Ascending aorta (tissue), 2 donors: ENCODE measurements around the gene NAE1. TPM values are rescaled to one million over a fixed set of nuclear protein-coding genes. Genes with fewer than 3 reads are reported as not detected.

Experiments used
- DNase-seq, 2 donors: peaks; one replicate each; pipeline ENCODE4 v3.0.0-alpha.2; 2019; ENCODE audit warnings: low spot score in 2 of 2
- H3K27ac ChIP-seq, 2 donors: fragments of 200-600 bp; sonication (generic); one replicate each; pipeline ENCODE4 v1.5.1; 2016 to 2017; ENCODE audit warnings: mild to moderate bottlenecking in 1 of 2
- H3K27me3 ChIP-seq: fragments of 200-600 bp; sonication (generic); one replicate; pipeline ENCODE4 v1.5.1; 2017
- H3K36me3 ChIP-seq, 2 donors: fragments of 200-600 bp; sonication (generic); one replicate each; pipeline ENCODE4 v1.5.1; 2016
- H3K4me1 ChIP-seq, 2 donors: fragments of 200-600 bp; sonication (generic); one replicate each; pipeline ENCODE4 v1.5.1; 2016 to 2017; ENCODE audit warnings: mild to moderate bottlenecking in 1 of 2
- H3K4me3 ChIP-seq, 2 donors: fragments of 200-600 bp; sonication (generic); one replicate each; pipeline ENCODE4 v1.5.1; 2016 to 2017; ENCODE audit warnings: mild to moderate bottlenecking in 1 of 2
- H3K9me3 ChIP-seq, 2 donors: fragments of 200-600 bp; sonication (generic); one replicate each; pipeline ENCODE4 v1.5.1; 2016
- intact Hi-C: fragments of 100-400 bp; cut with DNase I; formaldehyde crosslinking; loops from one replicate; pipeline ENCODE4 v1.15.1; 2023
- total RNA-seq: library from RNA; depleted of rRNA; stranded (reverse); fragments of >200 nt; gene quantifications from one replicate; pipeline ENCODE4 v1.1.0, GENCODE V29; 2016
- TF ChIP-seq, protein P1 (sequence below), 3 experiments: fragments of 200-600 bp in 2 of 3; fragments of 450-650 bp in 1 of 3; sonication (generic) in 2 of 3; IDR thresholded peaks; one replicate each; pipeline ENCODE4 v1.5.1; 2016 to 2019; ENCODE audit warnings: antibody characterized with exemption in 3 of 3, mild to moderate bottlenecking in 1 of 3, moderate library complexity in 1 of 3

NAE1 gene
- total RNA-seq, 1 donor from 2014 or later: 8.6 TPM

DNA sequence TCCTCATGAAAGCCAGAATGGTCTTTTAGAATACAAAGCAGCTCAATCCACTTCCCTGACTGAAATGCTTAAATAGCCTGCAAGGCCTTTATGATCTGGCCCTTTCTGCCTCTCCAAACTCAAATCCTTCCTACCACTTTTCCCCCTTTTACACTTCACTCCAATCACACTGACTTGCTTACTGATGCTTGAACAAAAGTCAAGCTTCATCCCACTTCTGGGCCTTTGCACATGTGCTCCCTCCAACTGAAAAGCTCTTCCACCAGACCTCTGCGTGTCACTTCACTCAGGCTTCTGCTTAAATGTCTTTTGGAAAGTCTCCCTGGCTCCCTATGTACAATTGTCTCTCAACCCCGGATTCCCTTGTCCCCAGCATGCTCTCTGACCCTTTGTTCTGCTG is 16.0 kb downstream of the NAE1 start:
- Histone ChIP-seq H3K36me3 (peaks cover 65 to 90% of the 10 kb centered on the region in 2 donors), H3K27me3 (no peaks in the 10 kb centered on the region), H3K4me1 (no peaks in the 10 kb centered on the region), H3K4me3 (no peak overlapping the region), H3K9me3 (no peaks in the 10 kb centered on the region), H3K27ac (no peak overlapping the region)
- no peak for DNase-seq
- TF ChIP-seq, protein P1, sequence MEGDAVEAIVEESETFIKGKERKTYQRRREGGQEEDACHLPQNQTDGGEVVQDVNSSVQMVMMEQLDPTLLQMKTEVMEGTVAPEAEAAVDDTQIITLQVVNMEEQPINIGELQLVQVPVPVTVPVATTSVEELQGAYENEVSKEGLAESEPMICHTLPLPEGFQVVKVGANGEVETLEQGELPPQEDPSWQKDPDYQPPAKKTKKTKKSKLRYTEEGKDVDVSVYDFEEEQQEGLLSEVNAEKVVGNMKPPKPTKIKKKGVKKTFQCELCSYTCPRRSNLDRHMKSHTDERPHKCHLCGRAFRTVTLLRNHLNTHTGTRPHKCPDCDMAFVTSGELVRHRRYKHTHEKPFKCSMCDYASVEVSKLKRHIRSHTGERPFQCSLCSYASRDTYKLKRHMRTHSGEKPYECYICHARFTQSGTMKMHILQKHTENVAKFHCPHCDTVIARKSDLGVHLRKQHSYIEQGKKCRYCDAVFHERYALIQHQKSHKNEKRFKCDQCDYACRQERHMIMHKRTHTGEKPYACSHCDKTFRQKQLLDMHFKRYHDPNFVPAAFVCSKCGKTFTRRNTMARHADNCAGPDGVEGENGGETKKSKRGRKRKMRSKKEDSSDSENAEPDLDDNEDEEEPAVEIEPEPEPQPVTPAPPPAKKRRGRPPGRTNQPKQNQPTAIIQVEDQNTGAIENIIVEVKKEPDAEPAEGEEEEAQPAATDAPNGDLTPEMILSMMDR (IDR thresholded peaks at IDR 0.05): no peak
- intact Hi-C loops: no loop called here

DNA sequence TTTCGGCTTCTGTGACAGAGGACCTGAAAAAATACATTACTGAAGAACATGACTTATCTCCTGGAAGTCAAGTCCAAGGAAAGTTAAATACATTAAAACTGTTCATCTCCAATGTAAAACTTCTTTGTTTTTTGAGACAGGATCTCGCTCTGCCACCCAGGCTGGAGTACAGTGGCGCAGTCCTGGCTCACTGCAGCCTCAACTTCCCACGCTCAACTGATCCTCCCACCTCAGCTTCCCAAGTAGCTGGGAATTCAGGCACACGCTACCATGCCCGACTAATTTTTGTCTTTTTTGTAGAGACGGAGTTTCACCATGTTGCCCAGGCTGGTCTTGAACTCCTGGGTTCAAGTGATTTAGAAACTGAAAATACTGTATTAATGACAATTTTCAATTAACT is 19.7 kb downstream of the NAE1 start:
- Histone ChIP-seq H3K36me3 (peaks cover 63 to 85% of the 10 kb centered on the region in 2 donors), H3K27ac (no peak overlapping the region)

DNA sequence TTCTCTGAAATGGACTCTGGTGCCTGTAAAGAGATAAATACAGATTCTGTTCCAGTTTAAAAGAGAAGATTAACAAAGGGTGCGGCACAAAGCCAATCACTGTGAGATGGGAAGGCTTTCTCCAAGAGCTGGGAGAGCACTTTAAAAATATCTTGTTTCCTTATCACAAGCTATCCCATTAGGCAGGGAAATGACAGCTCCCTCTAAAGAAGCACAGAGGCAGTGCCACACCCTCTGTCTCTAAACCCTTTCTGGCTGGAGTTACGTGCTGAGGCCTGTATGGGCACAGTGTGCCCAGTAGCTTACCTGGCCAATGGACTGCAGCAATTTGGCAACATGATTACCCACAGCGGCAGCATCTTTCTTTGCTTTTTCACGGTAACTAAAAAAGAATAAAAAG is 20.4 kb downstream of the NAE1 start:
- H3K27me3 ChIP-seq: no peaks in the 10 kb centered on the region
- no peak overlapping the region for H3K27ac ChIP-seq
- no peaks in the 10 kb centered on the region for H3K4me1 ChIP-seq
- TF ChIP-seq, protein P1 (IDR thresholded peaks at IDR 0.05): no peak
- peaks cover 64 to 84% of the 10 kb centered on the region in 2 donors for H3K36me3 ChIP-seq
- no peak for DNase-seq
- intact Hi-C loops: no loop called here
- no peak overlapping the region for H3K4me3 ChIP-seq
- no peaks in the 10 kb centered on the region for H3K9me3 ChIP-seq

More for the DNA sequence above, 19.7 kb downstream of the NAE1 start:
- no peaks in the 10 kb centered on the region for H3K4me1 ChIP-seq
- no peaks in the 10 kb centered on the region for H3K9me3 ChIP-seq
- TF ChIP-seq, protein P1 (IDR thresholded peaks at IDR 0.05): no peak
- no peak overlapping the region for H3K4me3 ChIP-seq
- no peak for DNase-seq
- intact Hi-C loops: no loop called here
- H3K27me3 ChIP-seq: no peaks in the 10 kb centered on the region

DNA sequence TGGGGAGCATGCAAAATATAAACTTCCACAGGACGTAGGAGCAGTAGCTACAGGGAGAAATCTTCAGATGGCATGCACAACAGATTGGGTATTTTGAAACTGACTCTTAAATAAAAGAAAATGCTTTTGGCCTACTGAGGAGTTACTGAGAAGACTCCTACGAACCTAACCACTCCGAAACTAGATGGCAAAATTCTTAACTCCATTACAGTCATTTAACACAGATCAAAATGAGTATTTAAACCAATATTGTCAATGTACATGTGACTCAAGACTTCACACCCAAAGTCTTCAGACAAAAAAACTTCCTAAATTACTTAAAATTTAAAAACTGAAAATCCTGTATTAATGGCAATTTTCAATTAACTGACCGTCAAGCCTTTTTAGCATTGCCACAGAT is 21.0 kb downstream of the NAE1 start:
- intact Hi-C loops: no loop called here

DNA sequence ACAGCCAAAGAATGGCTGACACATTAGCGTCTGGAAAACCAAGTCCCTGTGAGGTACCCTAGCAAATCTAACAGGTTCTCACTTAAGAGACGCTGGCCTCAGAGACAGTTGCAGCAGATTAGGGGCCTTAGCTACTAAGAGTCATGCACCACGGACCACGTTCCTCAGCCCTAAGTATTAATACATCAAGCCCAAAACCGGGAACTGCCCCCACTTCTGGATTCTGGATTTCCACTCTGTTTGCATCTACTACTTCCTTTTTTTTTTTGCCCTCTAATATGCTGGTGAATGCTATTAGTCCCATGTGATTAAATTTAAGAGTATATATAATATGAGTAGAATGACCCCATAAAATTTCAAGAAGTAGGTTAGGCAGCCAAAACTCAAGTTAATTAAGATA is 28.6 kb downstream of the NAE1 start:
- intact Hi-C loops: no loop called here
- H3K36me3 ChIP-seq: peaks cover 45 to 55% of the 10 kb centered on the region in 2 donors

More for the DNA sequence above, 21.0 kb downstream of the NAE1 start:
- no peak for DNase-seq
- Histone ChIP-seq H3K36me3 (peaks cover 67 to 84% of the 10 kb centered on the region in 2 donors), H3K27ac (no peak overlapping the region), H3K9me3 (no peaks in the 10 kb centered on the region), H3K4me3 (no peak overlapping the region), H3K27me3 (no peaks in the 10 kb centered on the region), H3K4me1 (no peaks in the 10 kb centered on the region)
- TF ChIP-seq, protein P1 (IDR thresholded peaks at IDR 0.05): no peak

More for the DNA sequence above, 28.6 kb downstream of the NAE1 start:
- H3K9me3 ChIP-seq: no peaks in the 10 kb centered on the region
- TF ChIP-seq, protein P1 (IDR thresholded peaks at IDR 0.05): no peak
- H3K4me1 ChIP-seq: no peaks in the 10 kb centered on the region
- H3K27ac ChIP-seq: no peak overlapping the region
- H3K4me3 ChIP-seq: no peak overlapping the region
- no peak for DNase-seq
- no peaks in the 10 kb centered on the region for H3K27me3 ChIP-seq
